GM19099 (cell line): Measurements from ENCODE around the gene TRMU.

Experiments used
- POLR2A ChIP-seq: IDR thresholded peaks from 3 replicates; pipeline ENCODE4 v1.6.1; 2011; ENCODE audit warnings: low read depth; ENCODE audit not compliant: insufficient read length; ENCODE audit errors: extremely low read depth

TRMU gene

GRCh38 chr22:46320166-46320710, 15.3 kb upstream of the TRMU start:
- no peak for TF ChIP-seq POLR2A

GRCh38 chr22:46320716-46321386, 14.7 kb upstream of the TRMU start:
- no peak for TF ChIP-seq POLR2A

DNA sequence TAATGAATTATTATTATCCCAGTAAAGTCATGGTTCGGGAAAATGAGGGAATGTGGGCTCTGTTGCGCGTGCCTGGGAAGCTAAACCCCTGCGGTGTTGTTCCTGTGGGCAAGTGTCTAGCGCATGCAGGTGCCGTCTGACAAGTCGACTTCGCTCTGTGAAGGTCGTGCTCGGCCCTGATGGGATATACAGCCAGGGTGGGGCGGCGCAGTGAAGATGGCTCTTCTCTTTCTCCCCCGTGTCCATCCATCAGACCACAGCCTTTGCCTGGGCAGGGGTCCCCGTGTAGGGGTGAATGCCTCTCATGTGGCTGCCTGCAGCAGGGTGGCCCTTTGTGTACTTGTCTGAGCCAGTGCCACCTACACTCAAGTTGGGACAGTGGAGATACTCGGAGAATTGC, 12.8 kb upstream of the TRMU start:
- TF ChIP-seq POLR2A, result no peak

DNA sequence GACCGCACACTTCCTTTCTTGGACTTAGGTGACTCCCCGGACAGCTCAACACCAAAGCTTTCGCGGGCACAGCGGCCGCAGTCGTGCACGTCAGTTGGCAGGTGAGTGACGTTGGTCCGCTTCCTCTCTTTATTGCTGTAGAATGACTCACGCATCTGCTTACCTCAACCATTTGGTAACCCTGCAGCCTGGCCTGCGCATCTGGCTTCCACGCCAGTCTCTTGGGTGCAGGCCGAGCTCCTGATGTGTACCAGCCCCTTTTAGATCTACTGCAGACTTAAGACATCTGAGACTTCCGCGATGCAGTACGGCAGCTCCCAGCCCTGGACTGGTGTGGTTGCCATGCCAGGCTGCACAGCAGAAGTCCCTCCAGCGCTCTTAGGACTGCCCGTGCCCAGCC, 12.4 kb upstream of the TRMU start:
- TF ChIP-seq POLR2A, result no peak

GRCh38 chr22:46326066-46326680, 9.3 kb upstream of the TRMU start:
- no peak for TF ChIP-seq POLR2A

- no peak for TF ChIP-seq POLR2A
These were observed 7.6 kb upstream of the TRMU start for GRCh38 chr22:46327691-46328465.

DNA sequence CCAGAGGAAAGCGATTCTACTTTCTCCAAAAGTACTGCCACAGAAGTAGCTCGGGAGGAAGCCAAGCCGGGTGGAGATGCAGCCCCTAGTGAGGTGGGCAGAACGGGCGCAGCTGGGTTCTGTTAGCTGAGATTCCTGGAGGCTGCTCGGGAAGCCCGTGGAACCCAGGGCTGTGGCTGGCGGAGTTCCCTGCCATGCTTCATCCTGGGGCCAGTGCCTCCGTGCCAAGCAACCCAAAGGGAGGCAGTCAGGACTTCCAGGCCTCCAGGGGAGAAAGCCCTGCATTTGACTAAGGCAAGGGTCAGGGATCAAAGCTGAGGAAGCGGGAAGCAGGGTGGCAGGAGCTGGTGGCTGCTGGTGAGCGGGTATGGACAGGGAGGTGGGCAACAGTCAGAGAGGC, 6.7 kb upstream of the TRMU start:
- TF ChIP-seq POLR2A, result no peak

DNA sequence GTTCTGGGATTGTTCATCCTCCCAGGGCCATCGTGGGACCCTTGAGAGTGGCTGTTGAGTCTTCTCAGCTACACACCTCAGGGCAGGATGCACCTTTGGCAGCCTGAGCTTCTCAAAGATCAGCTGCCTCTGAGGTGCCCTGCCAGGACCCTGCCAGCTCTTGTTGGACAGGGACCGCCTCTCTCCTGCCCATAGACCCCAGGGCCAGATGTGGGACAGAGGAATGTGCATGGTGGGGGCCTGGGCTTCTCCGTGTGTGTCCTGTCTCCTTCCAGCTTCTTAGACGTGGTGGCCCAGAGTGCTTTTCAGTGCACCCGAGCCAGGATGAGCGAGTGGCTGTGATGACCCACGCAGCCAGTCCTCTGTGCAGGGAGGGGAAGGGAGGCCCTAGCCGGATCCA, 5.9 kb upstream of the TRMU start:
- TF ChIP-seq POLR2A, result no peak

DNA sequence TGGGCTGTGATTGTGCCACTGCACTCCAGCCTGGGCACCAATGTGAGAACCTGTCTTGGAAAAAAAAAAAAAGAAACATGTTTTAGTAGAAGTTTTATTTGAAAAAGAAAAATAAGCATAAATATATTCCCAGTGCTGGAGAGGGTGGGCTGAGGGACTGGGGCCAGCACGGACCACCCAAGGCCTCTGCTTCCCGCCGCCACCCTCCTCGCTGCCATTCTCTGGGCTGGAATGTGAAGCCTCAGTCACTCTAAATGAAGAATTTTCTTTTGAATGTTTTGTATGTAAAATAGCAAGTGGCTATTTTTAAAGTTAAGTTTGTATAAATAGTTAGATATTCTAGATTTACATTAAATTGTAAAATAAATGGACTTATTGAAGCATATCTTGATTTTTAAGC, 5.1 kb upstream of the TRMU start:
- no peak for TF ChIP-seq POLR2A

GRCh38 chr22:46331496-46331895, 4.0 kb upstream of the TRMU start:
- no peak for TF ChIP-seq POLR2A

- no peak for TF ChIP-seq POLR2A
These were observed 885 bp downstream of the TRMU start for GRCh38 chr22:46336119-46337078.

GRCh38 chr22:46337870-46338269, 2.4 kb downstream of the TRMU start:
- no peak for TF ChIP-seq POLR2A

- no peak for TF ChIP-seq POLR2A
These were observed 3.1 kb downstream of the TRMU start for GRCh38 chr22:46338636-46339035.

GRCh38 chr22:46339956-46340355, 4.4 kb downstream of the TRMU start:
- TF ChIP-seq POLR2A, result no peak

DNA sequence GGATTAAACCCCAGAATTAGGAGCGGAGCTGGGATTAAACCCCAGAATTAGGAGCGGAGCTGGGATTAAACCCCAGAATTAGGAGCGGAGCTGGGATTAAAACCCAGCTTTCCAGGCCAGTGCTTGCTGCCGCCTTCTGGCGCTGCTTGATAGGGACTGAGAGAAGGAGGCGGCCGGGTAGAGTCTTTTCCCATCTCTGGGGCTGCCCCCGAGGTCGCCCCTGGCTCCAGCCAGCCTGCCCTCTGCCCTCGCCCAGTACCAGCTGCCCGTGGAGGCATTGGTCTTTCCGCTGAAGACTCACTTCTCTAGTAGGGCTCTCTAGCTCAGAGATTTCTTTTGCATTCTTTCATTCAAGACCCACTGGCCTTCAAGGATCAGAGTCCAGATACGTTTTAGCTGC, 5.2 kb downstream of the TRMU start:
- TF ChIP-seq POLR2A, result no peak

DNA sequence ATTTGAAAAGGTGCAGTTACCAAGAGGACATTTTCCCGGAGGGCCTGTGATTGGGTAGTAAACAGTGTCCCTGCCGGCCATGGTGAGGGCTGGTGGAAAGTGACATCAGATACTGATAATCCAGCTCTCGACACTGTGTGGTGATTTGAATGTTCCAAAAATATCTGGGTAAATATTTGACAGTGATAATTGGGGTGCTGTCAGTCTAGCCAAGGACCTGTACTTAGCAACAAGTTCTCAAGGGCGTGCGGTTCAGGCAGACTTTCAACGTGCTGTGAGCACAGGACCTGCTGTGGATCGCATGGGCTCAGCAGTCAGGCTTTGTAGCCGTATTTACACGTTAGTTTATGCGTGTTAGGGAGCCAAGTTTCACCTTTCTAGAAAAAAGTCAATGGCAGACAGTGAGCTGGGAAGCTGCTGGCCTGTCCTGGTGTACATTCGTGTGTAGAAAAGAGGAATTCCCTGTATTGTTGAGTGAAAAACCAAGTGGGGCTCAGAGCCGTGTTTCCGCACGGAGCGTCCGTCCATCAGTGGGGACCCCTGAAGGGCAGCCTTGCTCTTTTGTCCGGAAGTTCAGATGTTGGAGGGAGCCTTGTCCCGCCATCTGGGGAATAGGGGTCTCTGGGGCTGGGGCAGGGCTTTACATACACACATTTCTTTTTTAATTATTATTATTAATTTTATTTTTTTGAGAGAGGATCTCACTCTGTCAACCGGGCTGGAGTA, 11.3 kb downstream of the TRMU start:
- TF ChIP-seq POLR2A, result no peak
